Cardiac fibroblast (primary cell): ENCODE data around the gene PRPS1.
"Not testable (repeated sequence)": the region's sequence is repeated elsewhere in the genome, so short reads cannot be mapped to it uniquely, and the experiment has no call there.

Experiments
- DNase-seq, 2 donors: peaks; one replicate each; pipeline versions ENCODE4 v3.0.0 to v3.0.0-alpha.2; 2010; ENCODE audit warnings: low read depth in 2 of 2
- H3K4me3 ChIP-seq, 2 donors: replicated peaks in 1 of 2; 1 replicate in 1 of 2; 2 replicates in 1 of 2; pipeline ENCODE4 v1.5.1; 2011; ENCODE audit warnings: low read depth in 2 of 2, low read length in 2 of 2, mild to moderate bottlenecking in 2 of 2, moderate library complexity in 1 of 2
- TF ChIP-seq, protein P1 (sequence below): IDR thresholded peaks from one replicate; pipeline ENCODE4 v1.5.1; 2011; ENCODE audit warnings: low read depth, mild to moderate bottlenecking, low read length, inconsistent platforms

Gene PRPS1

DNA sequence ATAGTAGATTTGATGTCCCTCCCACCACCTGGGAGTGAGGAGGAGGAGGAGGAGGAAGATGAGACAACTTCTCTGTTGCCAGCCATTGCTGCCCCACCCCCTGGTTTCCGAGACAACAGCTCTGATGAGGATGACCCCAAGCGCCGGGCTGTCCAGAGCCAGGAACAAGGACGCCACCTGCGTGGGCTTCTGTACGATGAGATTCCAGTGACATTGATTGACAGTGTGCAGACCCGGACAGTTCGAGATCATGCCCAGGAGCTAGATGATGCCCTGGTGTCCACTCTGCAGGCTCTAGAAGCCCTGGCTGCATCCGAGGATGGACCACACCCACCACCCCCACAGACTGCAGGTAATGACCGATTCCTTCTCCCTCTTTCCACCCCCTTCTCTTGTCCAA lies 30.5 kb upstream of the PRPS1 start:
- TF ChIP-seq, protein P1, sequence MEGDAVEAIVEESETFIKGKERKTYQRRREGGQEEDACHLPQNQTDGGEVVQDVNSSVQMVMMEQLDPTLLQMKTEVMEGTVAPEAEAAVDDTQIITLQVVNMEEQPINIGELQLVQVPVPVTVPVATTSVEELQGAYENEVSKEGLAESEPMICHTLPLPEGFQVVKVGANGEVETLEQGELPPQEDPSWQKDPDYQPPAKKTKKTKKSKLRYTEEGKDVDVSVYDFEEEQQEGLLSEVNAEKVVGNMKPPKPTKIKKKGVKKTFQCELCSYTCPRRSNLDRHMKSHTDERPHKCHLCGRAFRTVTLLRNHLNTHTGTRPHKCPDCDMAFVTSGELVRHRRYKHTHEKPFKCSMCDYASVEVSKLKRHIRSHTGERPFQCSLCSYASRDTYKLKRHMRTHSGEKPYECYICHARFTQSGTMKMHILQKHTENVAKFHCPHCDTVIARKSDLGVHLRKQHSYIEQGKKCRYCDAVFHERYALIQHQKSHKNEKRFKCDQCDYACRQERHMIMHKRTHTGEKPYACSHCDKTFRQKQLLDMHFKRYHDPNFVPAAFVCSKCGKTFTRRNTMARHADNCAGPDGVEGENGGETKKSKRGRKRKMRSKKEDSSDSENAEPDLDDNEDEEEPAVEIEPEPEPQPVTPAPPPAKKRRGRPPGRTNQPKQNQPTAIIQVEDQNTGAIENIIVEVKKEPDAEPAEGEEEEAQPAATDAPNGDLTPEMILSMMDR: no peak
- DNase-seq: no peak
- H3K4me3 ChIP-seq: no peak overlapping the region

DNA sequence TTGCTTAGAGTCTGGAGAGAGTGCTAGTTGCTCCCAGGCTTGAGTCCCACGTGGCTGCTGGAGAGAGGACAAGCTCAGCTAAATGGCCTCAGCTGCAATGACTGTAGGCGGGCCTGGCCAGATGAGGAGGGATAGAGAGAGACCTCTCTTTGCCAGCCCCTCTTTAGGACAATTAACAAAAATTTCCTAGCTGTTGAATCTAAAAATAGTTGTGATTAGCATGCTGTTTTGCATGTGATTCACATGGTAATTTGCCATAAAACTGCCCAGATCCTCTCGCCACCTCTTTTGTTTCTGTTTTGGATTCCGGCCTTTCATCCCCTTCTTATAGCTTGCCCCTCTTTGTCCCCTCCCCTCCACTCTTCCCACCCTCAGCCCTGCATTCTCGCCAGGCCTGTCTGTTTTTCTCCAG lies 28.9 kb upstream of the PRPS1 start:
- no peak overlapping the region for H3K4me3 ChIP-seq
- DNase-seq: no peak
- TF ChIP-seq, protein P1: no peak

DNA sequence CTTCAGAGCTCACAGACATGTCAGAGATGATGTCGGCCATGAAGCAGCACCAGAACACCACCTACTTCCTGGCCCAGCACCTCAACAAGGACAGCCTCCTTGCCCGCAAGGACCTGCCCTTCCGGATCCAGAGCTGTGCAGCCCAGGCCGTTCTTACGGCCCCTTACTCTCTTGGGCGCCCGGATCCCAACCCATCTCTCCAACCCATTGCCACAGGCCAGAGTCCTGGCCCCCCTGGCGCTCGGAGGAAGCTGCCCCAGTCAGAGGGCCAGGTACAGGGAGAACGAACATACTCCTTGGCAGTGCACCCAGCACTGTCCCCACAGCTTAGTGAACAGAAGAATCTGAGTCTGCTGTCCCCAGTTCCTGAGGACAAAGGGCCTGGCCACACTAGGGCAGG lies 27.9 kb upstream of the PRPS1 start:
- TF ChIP-seq, protein P1: no peak

DNA sequence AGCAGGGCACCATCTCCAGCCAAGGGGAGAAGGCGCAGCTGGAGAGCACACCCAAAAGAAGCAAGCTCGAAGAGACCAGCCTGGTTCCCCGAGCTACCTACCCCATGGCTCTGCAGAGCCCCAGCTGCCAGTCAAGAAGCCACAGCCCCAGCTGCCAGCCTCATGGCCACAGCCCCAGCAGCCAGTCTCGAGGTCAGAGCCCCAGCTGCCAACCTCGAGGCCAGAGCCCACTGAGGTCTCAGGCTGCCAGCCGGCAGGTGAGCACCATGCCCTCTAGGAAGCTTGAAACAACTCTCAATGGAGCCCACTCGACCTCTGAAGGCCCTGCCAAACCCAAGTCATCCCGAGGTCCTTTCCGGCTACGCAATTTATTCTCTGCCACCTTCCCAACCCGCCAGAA lies 27.0 kb upstream of the PRPS1 start:
- no peak overlapping the region for H3K4me3 ChIP-seq
- DNase-seq: no peak
- TF ChIP-seq, protein P1: no peak

More for the DNA sequence above, 27.9 kb upstream of the PRPS1 start:
- no peak overlapping the region for H3K4me3 ChIP-seq
- no peak for DNase-seq

DNA sequence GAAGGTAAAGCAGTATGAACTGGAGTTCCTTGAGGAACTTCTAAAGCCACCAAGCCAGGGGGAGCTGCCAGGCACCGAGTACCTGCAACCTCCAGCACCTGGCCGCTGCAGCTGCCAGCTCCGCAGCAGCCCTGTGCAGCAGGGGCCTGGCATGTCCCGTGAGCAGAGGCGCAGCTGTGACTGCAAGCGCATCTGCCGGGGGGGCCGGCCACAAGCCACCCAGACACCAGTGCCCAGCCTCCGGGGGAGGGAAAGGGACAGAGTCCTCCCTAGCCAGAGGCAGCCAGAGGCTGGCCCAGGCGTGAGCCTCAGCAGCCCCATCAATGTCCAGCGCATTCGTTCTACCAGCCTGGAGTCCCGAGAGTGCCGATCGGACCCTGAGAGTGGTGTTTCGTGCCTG lies 26.6 kb upstream of the PRPS1 start:
- TF ChIP-seq, protein P1: no peak
- H3K4me3 ChIP-seq: no peak overlapping the region
- DNase-seq: no peak

DNA sequence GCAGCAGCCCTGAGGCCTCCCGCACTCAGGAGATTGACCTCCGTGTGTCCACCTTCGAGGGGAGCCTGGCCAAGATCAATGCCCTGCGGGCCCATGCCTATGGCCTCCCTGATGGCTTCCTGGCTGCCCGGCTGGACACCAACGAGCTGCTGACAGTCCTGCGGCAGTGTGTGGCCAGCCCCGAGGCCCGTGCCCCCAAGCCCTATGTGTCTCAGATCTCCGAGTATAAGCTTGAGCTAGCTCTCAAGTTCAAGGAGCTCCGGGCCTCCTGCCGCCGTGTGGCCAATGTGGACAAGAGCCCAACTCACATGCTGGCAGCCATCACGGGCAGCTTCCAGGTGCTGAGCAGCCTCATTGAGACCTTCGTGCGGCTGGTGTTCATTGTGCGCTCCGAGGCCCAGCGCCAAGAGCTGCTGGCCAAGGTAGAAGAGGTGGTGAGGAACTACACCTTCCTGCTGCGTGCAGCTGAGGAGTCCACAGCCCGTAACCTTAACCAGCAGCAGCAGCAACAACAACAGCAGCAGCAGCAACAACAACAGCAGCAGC lies 25.5 kb upstream of the PRPS1 start:
- TF ChIP-seq, protein P1: no peak
- H3K4me3 ChIP-seq: no peak overlapping the region

DNA sequence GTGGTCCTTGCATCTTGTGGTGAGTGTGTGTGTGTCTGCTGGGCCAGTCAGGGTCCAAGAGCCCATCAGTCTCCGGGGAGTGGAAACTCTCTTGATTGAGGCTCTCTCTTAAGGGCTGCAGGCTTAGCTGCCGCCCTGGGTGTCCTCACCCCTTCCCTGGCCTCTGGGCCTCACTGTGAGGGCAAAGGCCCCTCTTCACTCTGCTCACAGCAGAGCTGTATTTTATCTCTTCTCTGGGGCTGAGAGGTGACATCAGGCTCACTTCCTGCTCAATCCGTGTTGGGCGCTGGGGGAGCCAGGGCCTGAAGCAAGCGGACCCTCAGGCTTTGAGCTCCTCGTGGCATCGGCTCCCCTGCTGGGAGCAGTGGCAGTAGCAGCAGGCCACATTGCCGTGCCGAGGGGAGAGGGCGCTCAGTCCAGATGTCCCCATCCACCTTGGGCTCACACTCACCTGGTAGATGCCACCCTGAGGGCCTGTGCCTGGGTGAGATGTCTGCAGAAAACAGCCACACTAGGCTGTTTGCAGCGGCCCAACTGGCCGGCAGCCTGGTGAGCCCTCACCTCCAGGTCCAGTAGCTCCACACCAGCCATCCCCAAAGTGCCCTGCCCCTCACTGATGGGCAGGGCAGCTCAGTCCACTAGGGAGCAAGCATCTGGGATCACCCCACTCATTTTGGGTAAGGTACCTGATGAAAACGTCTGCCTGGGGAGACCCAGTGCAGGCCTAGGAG lies 24.7 kb upstream of the PRPS1 start:
- H3K4me3 ChIP-seq: no peak overlapping the region
- TF ChIP-seq, protein P1: no peak

More for the DNA sequence above, 25.5 kb upstream of the PRPS1 start:
- no peak for DNase-seq

DNA sequence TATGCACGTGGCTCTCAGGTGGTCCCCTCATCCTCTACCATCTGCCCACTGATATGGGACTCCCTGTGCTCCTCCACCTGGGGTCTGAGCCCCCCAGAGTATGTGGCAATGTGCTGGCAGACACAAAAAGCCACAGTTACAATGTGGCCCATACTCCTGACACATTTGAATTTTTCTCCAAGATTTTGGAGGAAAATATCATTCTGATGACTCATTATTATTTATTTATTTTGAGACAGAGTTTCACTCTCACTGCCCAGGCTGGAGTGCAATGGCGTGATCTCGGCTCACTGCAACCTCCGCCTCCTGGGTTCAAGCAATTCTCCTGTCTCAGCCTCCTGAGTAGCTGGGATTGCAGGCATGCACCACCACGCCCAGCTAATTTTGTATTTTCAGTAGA lies 19.2 kb upstream of the PRPS1 start:
- peak in 1 of 2 donors; percentile 6 for DNase-seq
- H3K4me3 ChIP-seq: not testable (repeated sequence)

More for the DNA sequence above, 24.7 kb upstream of the PRPS1 start:
- DNase-seq: no peak
